ENCODE measurements around the gene MYO9B.

- no peak for TF ChIP-seq CTCF (IDR thresholded peaks at IDR 0.05; ENCODE audit: low read depth, low read length, poor library complexity, severe bottlenecking)
- TF ChIP-seq EZH2phosphoT487 (IDR thresholded peaks at IDR 0.05; ENCODE audit: borderline replicate concordance, low read length): no peak
These were observed 20.8 kb upstream of the MYO9B start for GRCh38 chr19:17054746-17055145.
